ENCODE results near the gene RNF113B. TPM values are rescaled to one million over a fixed set of nuclear protein-coding genes. Genes with fewer than 3 reads are reported as not detected.

RNF113B gene
- total and polyA plus RNA-seq, 7 donors, result not detected

DNA sequence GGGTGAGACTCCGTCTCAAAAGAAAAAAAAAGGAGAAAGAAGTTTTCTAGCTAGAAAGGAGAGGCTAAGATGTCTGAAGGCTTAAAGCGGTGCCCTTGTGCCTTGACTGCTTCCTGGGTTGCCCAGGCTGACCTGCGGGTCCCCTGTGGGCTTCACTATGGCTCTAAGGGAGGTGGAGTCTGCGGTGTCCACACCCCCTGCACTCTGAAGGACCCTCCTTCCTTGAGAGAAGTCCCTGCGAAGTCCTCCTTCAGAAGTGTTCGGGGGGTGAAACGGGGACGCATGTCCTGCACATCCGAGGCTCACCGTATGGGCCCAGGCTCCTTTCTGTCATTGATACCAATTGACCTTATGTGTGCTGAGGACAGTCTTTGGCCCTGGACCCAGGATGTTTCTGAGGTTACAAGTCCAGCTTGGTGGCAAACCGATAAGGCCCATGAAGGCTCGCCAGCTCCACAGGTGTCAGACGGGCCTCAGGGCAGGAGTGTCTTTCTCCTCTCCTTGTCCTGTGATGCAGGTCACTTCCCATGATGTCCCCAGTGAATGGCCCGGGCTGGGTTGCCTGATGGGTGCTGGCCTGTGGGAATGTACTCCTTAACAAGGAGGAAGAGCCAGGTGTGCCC is 11.6 kb upstream of the RNF113B start:
- Histone ChIP-seq H3K27me3 (no peaks in the 10 kb centered on the region), H3K4me1 (peaks cover 0 to 62% (median 37%) of the 10 kb centered on the region in 4 donors), H3K9me3 (no peaks in the 10 kb centered on the region), H3K4me3 (no peak overlapping the region), H3K36me3 (no peaks in the 10 kb centered on the region), H3K27ac (peak overlapping the region in 2 of 4 donors; percentile 69 to 74)
- intact Hi-C loops (cut with DNase I), result loop anchor here (5.0 kb wide), 1 partner anchor 41 kb away; no protein-coding TSS in a partner anchor
- no peak for TF ChIP-seq POLR2A (IDR thresholded peaks at IDR 0.05)
- TF ChIP-seq POLR2AphosphoS5 (IDR thresholded peaks at IDR 0.05), result no peak
- TF ChIP-seq EP300 (IDR thresholded peaks at IDR 0.05), result no peak
- TF ChIP-seq, protein P1, sequence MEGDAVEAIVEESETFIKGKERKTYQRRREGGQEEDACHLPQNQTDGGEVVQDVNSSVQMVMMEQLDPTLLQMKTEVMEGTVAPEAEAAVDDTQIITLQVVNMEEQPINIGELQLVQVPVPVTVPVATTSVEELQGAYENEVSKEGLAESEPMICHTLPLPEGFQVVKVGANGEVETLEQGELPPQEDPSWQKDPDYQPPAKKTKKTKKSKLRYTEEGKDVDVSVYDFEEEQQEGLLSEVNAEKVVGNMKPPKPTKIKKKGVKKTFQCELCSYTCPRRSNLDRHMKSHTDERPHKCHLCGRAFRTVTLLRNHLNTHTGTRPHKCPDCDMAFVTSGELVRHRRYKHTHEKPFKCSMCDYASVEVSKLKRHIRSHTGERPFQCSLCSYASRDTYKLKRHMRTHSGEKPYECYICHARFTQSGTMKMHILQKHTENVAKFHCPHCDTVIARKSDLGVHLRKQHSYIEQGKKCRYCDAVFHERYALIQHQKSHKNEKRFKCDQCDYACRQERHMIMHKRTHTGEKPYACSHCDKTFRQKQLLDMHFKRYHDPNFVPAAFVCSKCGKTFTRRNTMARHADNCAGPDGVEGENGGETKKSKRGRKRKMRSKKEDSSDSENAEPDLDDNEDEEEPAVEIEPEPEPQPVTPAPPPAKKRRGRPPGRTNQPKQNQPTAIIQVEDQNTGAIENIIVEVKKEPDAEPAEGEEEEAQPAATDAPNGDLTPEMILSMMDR (IDR thresholded peaks at IDR 0.05), result no peak
- WGBS, 2 donors, result 94% methylated on average over 14 of the region's 14 CpGs
- no peak for DNase-seq

DNA sequence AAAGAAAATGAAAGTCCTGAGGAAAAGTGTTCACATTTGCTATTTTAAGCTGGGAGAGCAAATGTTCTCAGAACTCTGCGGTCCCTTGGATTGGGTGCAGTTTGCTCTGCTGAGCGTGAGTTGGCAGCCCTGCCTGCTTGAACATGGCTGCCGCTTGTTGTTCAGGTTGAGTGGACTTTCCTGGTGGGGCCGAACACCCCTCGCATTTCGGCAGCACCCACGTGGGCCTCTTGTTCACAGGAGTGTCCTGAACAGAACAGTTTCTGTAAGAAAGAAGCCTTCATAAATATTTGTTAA is 10.8 kb upstream of the RNF113B start:
- Histone ChIP-seq H3K9me3 (no peaks in the 10 kb centered on the region), H3K4me1 (peaks cover 0 to 60% (median 39%) of the 10 kb centered on the region in 4 donors), H3K27me3 (no peaks in the 10 kb centered on the region), H3K27ac (peak overlapping the region in 3 of 4 donors; percentile 44 to 74 (median 69)), H3K4me3 (no peak overlapping the region), H3K36me3 (no peaks in the 10 kb centered on the region)
- WGBS, 2 donors, result 92 to 93% methylated on average over 7 of the region's 7 CpGs
- DNase-seq, result no peak
- TF ChIP-seq, protein P1 (IDR thresholded peaks at IDR 0.05), result no peak
- TF ChIP-seq POLR2AphosphoS5 (IDR thresholded peaks at IDR 0.05) (no peak), EP300 (IDR thresholded peaks at IDR 0.05) (no peak), POLR2A (IDR thresholded peaks at IDR 0.05) (no peak)
- intact Hi-C loops (cut with DNase I), result loop anchor here (5.0 kb wide), 1 partner anchor 41 kb away; no protein-coding TSS in a partner anchor

DNA sequence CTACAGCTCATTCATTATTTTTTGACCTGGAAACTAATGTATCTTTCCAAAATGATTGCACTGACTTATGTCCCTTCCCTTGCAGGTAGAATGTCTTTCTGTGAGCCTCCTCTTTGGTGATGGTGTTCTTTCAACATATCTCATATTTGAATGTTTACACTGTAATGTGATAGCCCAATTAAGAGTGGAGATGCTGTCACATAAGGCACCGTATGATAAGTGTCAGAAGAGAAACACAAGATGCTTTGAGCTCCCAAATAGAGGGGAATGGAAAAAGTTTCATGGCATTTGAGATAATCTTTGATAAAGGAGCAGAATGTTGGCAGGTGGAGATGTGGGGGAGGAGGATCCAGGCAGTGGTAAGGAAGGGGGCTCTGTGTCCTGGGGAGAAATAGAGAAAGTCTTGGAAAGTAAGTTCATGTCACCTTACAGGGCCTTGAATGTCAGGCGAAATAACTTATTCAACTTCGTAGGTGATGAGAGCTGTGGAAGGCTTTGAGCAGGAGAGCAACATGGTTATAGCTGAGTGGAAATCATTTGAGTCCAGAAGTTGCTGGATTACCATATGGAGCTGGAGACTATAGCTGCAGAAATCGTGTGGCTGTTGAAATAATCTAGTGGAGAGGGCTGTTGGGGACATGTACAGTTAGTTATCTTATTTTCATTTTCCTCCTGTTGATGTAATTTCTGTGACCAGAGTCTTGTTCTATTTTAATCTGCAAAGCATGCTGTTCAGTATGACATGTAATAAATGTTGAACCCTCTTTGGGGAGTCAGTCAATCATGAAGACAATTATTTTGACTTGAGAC is 10.3 kb upstream of the RNF113B start:
- 61 to 65% methylated on average over 4 of the region's 4 CpGs for WGBS, 2 donors
- intact Hi-C loops (cut with DNase I), result loop anchor here (5.0 kb wide), 1 partner anchor 40 kb away; no protein-coding TSS in a partner anchor
- no peaks in the 10 kb centered on the region for H3K36me3 ChIP-seq
- no peak for DNase-seq
- peaks cover 0 to 63% (median 38%) of the 10 kb centered on the region in 4 donors for H3K4me1 ChIP-seq
- H3K9me3 ChIP-seq, result no peaks in the 10 kb centered on the region
- H3K27ac ChIP-seq, result peak overlapping the region in 3 of 4 donors; percentile 44 to 74 (median 69)
- H3K4me3 ChIP-seq, result no peak overlapping the region
- no peak for TF ChIP-seq POLR2A (IDR thresholded peaks at IDR 0.05)
- TF ChIP-seq, protein P1 (IDR thresholded peaks at IDR 0.05), result no peak
- no peak for TF ChIP-seq EP300 (IDR thresholded peaks at IDR 0.05)
- TF ChIP-seq POLR2AphosphoS5 (IDR thresholded peaks at IDR 0.05), result no peak
- no peaks in the 10 kb centered on the region for H3K27me3 ChIP-seq

DNA sequence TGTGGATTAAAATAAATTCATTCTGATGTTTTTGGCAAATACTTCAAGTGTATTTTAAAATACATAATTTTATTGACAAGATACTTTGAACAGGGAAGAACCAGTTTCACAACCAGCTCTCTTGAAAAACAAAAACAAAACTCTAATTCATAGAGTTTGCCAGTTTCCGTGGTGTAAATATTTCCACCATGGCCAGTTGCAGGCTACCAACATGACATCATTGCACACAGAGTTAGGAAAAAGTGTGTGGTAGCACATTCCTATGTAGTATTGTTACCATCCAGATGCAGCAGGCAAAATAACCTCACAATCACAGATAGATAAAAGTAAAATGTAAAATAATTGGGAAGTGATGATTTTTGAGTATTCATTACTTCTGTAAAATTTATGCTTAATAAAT is 7.7 kb upstream of the RNF113B start:
- intact Hi-C loops (cut with DNase I), result loop anchor here (5.0 kb wide), 1 partner anchor 37 kb away; no protein-coding TSS in a partner anchor
- Histone ChIP-seq H3K4me3 (no peak overlapping the region), H3K27me3 (no peaks in the 10 kb centered on the region), H3K9me3 (no peaks in the 10 kb centered on the region), H3K27ac (peak overlapping the region in 2 of 4 donors; percentile 57 to 65), H3K4me1 (peaks cover 0 to 53% (median 22%) of the 10 kb centered on the region in 4 donors), H3K36me3 (no peaks in the 10 kb centered on the region)
- TF ChIP-seq POLR2A (IDR thresholded peaks at IDR 0.05), result no peak
- no peak for TF ChIP-seq EP300 (IDR thresholded peaks at IDR 0.05)
- TF ChIP-seq, protein P1 (IDR thresholded peaks at IDR 0.05), result no peak
- no peak for TF ChIP-seq POLR2AphosphoS5 (IDR thresholded peaks at IDR 0.05)
- no peak for DNase-seq
- 80 to 82% methylated on average over 1 of the region's 1 CpG for WGBS, 2 donors

Data from sigmoid colon (tissue), 7 donors.